Left ventricle myocardium superior (tissue), 1 donor: ENCODE results near the gene SIGLEC9. TPM values are rescaled to one million over a fixed set of nuclear protein-coding genes. Genes with fewer than 3 reads are reported as not detected.
A peak's percentile ranks its signal among the peaks of the same experiment; 100 is the strongest.

Experiments
- ATAC-seq: fragments of 200-7000 bp; cut with Tn5 transposase; one replicate; pipeline ENCODE4 v1.9.1; 2020; ENCODE audit warnings: mild to moderate bottlenecking, moderate library complexity
- DNase-seq: peaks from one replicate; pipeline ENCODE4 v3.0.0-alpha.2; 2020
- intact Hi-C: fragments of 100-400 bp; cut with micrococcal nuclease; formaldehyde crosslinking; loops from one replicate; pipeline ENCODE4 v1.11.0; 2022
- total RNA-seq: library from RNA; stranded (reverse); fragmentation: NEBNext Ultra II Directional; extraction: Animal tissue kit (Norgen Biotek cat#: 25700); gene quantifications from one replicate; pipeline ENCODE4 v1.2.1, GENCODE V29; 2021
- donor health status: DM: no; HTN: yes; CAD: no; lungs with severe emphysema.

Gene SIGLEC9
- total RNA-seq, 1 donor from 2014 or later = 1.4 TPM

GRCh38 chr19:51119611-51120010 lies 5.1 kb upstream of the SIGLEC9 start:
- no peak for ATAC-seq
- intact Hi-C loops = no loop called here
- DNase-seq = no peak

GRCh38 chr19:51120160-51120559 lies 4.5 kb upstream of the SIGLEC9 start:
- ATAC-seq (no peak), DNase-seq (no peak)
- intact Hi-C loops = no loop called here

GRCh38 chr19:51121257-51121656 lies 3.4 kb upstream of the SIGLEC9 start:
- no peak for ATAC-seq
- DNase-seq = no peak
- intact Hi-C loops = no loop called here

DNA sequence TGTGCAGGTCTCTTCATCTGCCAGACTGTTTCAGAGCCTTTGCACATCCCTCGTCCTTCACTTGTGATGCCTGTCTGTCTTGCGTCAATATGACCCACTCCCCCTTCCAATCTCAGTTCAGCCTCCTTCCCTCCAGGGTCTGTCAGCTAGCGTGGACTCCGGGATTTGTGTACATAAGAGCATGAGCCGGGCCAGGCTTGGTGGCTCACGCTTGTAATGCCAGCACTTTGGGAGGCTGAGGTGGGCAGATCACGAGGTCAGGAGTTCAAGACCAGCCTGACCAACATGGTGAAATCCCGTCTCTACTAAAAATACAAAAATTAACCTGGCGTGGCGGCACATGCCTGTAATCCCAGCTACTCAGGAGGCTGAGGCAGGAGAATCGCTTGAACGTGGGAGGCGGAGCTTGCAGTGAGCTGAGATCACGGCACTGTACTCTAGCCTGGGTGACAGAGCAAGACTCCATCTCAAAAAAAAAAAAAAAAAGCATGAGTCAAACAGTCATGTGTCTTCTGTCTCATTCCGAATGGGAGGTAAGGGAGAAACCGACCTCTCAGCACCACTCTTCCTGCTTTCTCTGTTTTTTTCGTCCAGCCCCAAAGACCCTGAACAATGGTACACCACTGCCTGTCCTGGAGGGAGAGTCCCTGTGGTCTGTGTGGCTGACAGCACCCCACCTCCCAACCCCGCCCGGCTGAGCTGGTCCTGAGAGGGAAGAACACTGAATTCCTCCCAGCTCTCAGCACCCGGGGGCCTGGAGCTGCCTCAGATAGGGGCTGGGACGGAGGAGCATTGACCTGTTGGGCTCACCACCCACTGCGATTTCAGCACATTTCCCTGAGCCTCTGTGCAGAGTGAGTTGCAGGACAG lies 2.4 kb upstream of the SIGLEC9 start:
- ATAC-seq = peak; percentile 6

DNA sequence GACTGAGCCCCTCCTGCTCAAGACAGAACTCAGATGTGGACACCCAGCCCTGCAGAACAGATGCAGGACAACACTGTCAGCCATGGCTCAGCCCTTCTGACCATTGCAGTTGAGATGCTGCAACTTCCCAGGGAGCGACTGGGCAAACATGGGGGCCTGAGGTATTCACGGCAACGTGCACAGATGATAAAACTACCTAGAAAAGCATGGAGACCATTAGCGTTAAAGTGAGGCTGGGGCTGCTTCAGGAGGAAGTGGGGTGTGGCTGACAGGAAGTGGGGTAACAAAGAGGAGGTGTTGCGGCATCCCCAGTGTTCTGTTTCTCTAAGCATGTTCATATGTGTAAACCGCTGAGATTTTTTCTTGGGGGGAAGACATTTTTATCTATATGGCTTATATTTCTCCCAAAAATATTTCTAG lies 1.3 kb upstream of the SIGLEC9 start:
- intact Hi-C loops = no loop called here
- DNase-seq (peak; percentile 46), ATAC-seq (peak; percentile 51)

More for the DNA sequence above, 2.4 kb upstream of the SIGLEC9 start:
- no peak for DNase-seq
- intact Hi-C loops = no loop called here

DNA sequence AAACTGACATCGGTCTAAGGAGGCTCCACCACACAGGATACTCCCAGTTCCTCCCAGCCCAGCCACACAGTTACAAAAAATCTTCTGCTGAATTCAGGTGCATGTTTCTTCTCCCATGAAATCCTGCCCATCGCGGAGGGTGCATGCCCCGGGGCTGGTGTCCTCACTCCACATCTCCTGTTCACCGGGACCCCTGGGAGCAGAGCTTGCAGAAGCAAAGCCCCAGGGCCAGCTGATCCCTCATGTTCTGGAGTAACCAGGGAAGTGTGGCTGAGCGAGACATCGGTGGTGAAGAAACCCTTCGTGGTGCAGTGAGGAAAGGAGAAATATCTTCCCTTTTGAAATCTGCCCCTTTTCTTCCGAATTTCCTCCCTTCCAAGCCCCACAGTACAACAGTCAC lies 904 bp upstream of the SIGLEC9 start:
- intact Hi-C loops = no loop called here
- DNase-seq (no peak), ATAC-seq (no peak)

DNA sequence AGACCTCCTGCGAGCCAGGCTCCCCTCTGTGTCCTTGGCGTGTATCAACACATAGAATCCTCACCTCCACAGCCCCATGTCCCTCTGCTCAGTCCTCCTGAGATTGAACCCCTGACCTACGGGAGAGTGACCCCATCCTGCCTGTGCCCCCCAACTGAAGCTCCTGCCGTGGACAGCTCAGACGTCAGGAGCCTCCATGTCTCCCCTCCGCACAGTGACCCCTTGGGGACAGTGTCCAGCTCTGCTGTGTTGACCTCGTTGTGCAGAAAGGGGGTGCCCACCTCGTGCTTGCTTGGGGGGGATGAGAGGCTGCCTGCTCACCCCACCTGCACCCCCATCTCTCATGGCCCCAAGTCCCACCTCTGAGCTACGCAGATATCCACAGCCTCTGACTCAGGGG lies 490 bp upstream of the SIGLEC9 start:
- intact Hi-C loops = no loop called here
- no peak for DNase-seq
- no peak for ATAC-seq

DNA sequence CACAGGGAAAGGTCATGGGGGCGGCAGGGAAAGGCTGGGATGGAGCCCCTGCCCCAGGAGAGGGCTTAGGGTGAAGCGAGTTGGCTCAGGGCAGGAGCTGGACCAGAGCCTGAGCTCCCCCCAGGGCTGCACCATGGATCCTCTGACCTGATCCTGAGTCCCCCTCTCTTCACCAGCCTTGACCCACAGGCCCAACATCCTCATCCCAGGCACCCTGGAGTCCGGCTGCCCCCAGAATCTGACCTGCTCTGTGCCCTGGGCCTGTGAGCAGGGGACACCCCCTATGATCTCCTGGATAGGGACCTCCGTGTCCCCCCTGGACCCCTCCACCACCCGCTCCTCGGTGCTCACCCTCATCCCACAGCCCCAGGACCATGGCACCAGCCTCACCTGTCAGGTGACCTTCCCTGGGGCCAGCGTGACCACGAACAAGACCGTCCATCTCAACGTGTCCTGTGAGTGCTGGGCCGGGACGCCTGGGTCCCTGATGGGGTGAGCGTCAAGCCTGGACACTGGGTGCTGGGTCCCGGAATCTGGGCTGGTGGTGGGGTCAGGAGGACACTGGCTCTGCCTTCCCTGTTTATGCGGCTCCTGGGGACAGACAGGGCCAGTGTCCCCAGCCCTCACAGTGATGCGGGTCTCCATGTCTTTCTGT lies 842 bp downstream of the SIGLEC9 start:
- ATAC-seq (no peak), DNase-seq (no peak)
- intact Hi-C loops = no loop called here

DNA sequence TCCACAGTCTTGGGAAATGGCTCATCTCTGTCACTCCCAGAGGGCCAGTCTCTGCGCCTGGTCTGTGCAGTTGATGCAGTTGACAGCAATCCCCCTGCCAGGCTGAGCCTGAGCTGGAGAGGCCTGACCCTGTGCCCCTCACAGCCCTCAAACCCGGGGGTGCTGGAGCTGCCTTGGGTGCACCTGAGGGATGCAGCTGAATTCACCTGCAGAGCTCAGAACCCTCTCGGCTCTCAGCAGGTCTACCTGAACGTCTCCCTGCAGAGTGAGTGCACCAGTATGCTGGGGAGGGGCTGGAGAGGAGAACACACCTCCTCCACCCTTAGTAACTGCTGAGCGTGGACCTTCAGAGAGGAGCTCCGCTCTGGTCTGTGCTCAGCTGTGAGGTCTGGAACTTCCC lies 2.3 kb downstream of the SIGLEC9 start:
- DNase-seq (no peak), ATAC-seq (no peak)
- intact Hi-C loops = no loop called here

- DNase-seq = no peak
- peak; percentile 11 for ATAC-seq
- intact Hi-C loops = no loop called here
These were observed 3.0 kb downstream of the SIGLEC9 start for GRCh38 chr19:51127755-51128154.

DNA sequence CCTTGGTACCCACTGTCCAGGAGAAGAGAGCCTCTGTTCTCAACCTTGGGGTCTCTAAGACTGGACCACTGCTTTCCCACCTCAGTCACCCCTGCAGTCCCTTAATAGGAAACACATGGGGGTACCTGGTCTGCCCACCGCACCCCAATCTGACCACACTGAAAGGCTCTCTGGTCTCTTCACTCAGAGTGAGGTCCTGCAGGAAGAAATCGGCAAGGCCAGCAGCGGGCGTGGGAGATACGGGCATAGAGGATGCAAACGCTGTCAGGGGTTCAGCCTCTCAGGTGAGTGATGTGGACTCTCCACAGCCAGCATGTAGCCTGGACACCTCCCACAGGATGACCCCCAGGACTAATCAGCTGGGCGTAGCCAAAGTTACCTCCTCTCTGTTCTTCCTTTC lies 3.5 kb downstream of the SIGLEC9 start:
- ATAC-seq = no peak
- intact Hi-C loops = no loop called here
- DNase-seq = no peak

GRCh38 chr19:51129716-51130115 lies 5.0 kb downstream of the SIGLEC9 start:
- intact Hi-C loops = no loop called here
- DNase-seq (no peak), ATAC-seq (no peak)

DNA sequence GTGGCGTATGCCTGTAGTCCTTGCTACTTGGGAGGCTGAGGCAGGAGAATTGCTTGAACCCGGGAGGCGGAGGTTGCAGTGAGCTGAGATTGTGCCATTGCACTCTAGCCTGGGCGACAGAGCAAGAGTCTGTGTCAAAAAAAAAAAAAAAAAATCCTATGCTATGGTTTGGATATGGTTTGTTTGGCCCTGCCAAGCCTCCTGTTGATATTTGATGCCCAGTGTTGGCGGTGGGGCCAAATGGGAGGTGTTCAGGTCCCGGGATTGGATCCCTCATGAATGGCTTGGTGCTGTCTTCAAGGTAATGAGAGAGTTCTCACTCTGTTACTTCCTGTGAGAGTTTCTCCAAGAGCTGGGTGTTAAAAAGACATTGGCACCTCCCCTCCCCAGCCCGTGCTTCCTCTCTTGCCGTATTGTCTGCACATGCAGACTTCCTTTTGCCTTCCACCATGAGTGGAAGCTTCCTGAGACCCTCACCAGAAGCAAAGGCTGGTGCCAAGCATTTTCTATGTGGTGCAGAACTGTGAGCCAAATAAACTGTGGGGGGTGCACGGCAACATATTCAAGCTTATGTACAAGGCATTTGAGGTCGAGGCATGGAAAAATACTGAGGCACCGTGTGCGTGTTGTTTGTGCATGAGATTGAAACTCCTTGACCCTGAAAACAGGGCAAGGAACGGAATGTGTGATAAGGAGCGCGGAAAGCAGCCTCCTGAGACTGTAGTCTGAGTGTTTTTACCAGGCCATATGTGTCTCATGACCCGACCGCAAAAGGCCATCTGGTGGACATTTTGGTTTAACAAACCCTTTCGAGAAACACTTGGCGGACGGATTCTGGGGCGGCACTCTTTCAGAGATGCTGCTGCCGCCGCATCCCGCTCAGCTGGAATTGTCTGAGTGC lies 7.3 kb downstream of the SIGLEC9 start:
- intact Hi-C loops = no loop called here
- DNase-seq (peak; percentile 78), ATAC-seq (peak; percentile 88)

- ATAC-seq (no peak), DNase-seq (no peak)
- intact Hi-C loops = no loop called here
These were observed 10.3 kb downstream of the SIGLEC9 start for GRCh38 chr19:51135004-51135403.

DNA sequence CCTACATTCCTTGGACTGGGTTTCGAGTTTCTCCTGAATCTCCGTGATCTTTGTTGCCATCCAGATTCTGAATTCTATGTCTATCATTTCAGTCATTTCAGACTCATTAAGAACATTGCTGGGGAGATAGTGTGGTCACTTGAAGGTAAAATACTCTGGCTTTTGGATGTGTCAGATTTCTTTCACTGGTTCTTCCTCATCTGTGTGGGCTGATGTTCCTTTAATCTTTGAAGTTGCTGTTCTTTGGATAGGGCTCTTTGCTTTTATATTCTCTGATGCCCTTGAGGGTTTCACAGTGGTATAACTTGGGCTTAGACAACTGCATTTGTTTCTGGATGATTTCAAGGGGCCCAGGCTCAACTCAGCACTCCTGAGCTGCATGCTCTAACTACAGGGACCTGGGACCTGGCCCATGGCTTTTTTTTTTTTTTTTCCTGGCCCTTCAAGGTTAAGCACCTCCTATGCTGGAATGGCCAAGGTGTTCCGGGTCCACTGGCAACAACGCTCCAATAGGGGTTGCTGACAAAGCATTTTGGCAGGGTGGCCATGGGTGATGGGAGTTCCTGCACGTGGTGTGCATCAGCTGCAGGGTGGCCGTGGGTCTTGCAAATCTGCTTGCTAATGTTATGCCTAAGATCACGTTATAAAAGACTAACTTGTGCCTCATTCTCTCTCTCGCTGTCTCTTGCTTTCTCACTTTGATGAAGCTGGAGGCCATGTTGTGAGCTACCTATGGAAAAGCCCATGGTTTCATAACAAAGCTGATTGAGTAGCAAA lies 11.5 kb downstream of the SIGLEC9 start:
- ATAC-seq (no peak), DNase-seq (no peak)
- intact Hi-C loops = no loop called here

GRCh38 chr19:51136851-51137551 lies 12.3 kb downstream of the SIGLEC9 start:
- intact Hi-C loops = no loop called here
- peak; percentile 35 for ATAC-seq
- no peak for DNase-seq

DNA sequence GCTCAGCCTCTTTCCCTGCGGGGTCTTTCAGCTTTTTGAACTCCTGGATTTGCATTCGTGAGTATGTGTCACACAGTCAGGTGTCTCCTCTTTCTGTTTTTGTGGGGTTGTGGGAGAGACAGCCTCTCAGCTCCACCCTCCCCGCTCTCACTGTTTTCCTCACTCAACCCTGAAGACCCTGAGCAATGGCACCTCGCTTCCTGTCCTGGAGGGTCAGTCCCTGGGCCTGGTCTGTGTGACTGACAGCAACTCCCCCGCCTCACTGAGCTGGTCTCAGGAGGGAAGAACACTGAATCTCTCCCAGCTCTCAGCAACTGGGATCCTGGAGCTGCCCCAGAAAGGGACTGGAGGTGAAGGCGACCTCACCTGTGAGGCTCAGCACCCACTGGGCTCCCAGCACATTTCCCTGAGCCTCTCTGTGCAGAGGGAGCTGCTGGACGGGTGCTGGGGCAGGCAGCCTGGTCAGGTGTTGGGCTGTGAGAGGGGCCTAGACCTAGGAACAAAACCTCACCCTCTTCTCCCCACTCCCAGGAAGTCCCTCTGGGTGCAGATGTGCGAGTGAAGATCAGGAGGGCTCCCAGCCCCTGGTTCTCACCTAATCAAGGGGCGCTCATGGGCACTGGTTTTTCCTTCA lies 13.2 kb downstream of the SIGLEC9 start:
- no peak for DNase-seq
- intact Hi-C loops = no loop called here
- no peak for ATAC-seq

DNA sequence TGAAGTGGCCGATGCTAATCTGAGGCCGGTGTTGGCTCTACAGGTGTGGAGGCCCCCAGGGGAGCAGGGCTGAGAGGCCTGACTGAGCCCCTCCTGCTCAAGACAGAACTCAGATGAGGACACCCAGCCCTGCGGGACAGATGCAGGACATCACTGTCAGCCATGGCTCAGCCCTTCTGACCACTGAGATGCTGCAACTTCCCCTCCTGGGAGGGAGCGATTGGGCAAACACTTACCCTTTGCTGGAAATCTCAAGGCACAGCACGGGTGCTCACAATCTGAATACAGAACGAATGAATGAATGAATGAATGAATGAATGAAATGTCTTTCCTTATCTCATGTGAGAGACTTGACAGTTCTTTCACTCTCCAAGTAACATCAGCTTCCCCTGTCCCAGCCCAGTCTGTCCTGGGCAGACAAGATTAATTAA lies 13.9 kb downstream of the SIGLEC9 start:
- ATAC-seq = peak; percentile 79
- peak; percentile 65 for DNase-seq
- intact Hi-C loops = no loop called here
